SHP77 (cell line): Measurements from ENCODE around the gene NUMBL.
"Not testable (repeated sequence)": the region's sequence is repeated elsewhere in the genome, so short reads cannot be mapped to it uniquely, and the experiment has no call there.

Source experiments
- DNase-seq, 2 experiments: peaks; one replicate each; lab custom pipeline; 2025; lab: John Stamatoyannopoulos, UW

NUMBL gene

DNA sequence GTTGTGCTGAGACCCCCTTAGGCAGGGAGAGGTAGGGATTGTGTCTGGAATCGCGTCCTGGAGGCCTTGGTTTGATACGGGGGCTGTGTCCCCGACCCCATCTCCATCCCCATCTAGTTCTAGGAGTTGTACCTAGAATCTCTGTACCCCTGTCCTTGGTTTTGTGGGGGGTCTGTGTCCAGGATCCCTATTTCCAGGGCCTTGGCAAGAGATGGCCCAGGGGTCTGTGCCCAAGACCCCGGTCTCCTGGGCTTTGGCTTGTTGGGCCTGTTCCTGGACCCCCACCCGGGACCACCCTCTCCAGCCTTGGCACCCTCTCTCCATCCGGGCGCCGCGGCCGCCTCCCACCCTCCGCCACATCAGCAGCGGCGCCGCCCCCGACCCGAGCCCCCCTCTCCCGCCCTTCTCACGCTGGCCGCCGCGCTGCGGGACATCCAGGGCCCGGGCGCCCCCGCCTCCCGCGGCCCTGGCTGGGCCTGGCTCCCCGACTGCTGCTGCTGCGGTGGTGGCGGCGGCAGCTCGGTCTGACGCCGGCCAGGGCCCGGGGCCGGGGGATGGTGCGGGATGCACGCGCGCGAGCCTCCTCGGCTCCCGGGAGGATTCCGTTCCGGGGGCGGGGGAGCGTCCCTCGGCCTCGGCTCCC is at the start of gene NUMBL:
Gene NUMBL, minus strand, starts transcription at position 602 of the 643 bp plus-strand sequence. Its CDS starts 168 bp downstream, at position 434.
- DNase-seq = no peak

GRCh38 chr19:40739030-40739839 is 48.8 kb upstream of the NUMBL start:
- DNase-seq = no peak

DNA sequence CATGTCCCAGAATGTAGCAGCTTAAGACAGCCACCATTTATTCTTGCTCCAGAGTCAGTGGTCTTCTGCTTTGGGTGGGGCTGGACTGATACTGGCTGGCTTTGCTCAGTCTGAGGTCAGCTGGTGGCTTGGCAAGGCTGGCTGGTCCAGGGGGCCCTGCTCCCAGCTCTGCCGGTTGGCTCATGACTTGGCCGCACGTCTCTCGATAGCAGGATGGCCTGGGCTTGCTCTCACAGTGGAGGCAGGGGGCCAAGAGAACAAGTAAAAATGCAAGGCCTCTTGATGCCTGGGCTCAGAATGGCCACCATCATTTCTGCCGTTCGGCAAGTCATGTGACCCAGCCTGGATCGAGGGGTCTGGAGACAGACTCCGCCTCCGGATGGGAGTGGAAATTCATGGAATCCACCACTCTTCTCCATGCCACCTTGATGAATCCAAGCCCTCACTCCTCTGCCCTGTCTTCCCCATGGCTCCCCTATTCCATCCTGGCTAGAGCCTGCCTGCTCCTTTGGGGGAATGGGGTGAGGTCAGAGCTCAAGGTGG is 46.7 kb upstream of the NUMBL start:
- no peak for DNase-seq

- no peak for DNase-seq
Measured at GRCh38 chr19:40736661-40737060, 46.2 kb upstream of the NUMBL start.

DNA sequence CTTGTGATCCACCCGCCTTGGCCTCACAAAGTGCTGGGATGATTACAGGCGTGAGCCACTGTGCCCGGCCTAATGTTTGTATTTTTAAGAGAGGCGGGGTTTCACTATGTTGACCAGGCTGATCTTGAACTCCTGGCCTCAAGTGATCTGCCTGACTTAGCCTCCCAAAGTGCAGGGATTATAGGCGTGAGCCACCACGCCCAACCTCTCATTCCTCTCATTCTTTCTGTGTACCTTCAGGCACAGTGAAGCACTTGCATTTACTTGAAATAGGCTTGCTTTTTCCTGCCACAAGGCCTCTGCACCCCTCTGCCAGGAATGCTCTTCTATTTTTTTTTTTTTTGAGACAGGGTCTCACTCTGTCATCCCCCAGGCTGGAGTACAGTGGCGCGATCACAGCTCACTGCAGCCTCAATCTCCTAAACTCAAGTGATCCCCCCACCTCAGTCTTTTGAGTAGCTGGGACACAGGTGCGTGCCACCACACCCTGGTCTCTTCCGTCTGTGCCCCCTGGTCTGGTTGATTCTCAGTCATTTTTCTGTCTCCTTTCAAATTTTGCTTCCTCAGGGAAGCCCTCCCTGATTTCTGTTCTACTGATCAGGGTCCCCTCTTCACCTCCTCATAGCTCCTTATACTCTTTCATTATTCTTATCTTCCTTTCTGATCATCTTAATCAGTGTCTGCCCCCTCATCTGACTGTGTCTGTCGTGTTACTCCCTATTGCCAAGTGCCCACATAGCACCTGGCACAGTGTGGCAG is 44.7 kb upstream of the NUMBL start:
- no peak for DNase-seq

DNA sequence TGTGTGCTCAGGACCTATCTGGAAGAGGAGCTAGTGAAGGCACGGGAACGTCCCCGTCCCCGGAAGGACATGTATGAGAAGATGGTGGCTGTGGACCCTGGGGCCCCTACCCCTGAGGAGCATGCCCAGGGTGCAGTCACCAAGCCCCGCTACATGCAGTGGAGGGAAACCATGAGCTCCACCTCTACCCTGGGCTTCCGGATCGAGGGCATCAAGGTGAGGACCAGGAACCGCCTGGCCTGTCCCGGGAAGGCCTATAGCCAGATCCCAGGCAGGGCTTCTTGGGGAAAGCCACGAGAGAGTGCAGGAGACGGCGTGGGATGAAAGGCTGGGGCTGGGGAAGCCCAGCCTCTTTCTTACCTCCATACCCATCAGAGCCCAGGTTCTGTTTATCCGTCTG is 42.7 kb upstream of the NUMBL start:
- DNase-seq = no peak

GRCh38 chr19:40732304-40732703 is 41.9 kb upstream of the NUMBL start:
- not testable (repeated sequence) for DNase-seq

- DNase-seq = not testable (repeated sequence)
Measured at GRCh38 chr19:40730065-40730464, 39.6 kb upstream of the NUMBL start.

DNA sequence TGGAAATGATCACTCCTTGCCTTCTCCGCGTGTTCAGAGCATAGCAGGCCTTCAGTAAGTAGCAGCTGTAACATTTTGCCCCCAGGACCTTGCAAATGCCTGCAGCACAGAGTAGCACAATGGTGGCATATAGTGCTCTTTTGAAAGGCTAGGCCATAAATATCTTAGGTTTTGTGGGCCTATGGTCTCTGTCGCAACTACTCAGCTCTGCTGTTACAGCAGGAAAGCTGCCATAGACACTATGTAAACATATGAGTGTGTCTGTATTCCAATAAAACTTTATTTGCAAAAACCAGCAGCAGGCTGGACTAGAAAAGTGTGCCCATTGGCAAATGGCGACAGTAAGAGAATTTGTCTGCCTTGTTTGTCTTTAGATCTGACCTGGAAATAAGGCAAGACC is 35.8 kb upstream of the NUMBL start:
- DNase-seq = no peak

DNA sequence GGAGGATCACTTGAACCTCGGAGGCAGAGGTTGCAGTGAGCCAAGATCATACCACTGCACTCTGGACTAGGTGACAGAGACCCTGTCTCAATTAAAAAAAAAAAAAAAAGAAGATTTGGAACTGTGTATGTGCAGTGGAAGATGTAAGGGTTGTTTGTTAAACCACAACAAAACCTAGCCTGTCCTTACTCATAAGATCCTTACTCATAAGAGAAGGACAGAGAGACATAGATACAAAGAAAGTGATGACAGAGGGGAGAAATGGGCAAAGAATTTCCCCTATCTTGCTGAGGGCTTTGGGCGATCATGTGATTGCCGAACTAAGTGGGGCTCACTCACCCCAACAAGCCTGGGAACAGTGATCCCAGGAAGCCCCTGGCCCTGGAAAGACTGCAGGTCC is 34.4 kb upstream of the NUMBL start:
- no peak for DNase-seq

DNA sequence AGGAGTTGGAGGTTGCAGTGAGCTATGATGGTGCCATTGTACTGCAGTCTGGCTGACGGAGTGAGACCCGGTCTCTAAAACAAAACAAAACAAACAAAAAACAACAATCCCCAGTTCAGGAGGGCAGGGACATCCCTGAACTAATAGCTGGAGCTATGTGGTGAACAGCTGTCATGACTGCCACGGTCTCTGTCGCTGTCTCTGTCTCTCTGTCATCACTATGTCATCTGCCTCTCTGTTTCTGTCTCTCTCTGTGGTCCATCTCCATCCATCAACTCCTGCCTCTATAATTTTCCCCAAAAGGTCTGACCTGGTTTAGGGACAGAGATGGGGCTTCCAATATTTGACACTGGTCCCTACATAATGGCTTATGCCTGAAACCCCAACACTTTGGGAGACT is 33.9 kb upstream of the NUMBL start:
- no peak for DNase-seq

DNA sequence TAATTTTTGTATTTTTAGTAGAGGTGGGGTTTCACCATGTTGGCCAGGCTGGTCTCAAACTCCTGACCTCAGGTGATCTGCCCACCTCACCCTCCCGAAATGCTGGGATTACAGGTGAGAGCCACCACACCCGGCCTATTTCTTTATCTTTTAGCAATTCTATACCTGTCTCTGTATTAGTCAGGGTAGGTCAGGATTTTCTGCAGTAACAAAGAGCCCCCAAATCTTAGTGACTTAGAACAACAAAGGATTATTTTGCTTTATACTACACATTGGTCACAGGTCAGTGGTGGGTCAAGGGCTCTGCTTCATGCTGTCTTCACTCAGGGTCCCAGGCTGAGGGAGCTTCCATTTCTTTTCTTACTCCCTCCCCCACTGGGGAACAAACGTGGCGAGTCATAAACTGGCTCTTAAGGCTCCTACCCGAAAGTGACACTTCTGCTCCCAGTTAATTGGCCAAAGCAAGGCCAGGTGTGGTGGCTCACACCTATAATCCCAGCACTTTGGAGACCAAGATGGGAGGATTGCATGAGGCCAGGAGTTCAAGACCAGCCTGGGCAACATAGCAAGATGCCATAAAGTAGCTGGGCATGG is 33.3 kb upstream of the NUMBL start:
- no peak for DNase-seq

DNA sequence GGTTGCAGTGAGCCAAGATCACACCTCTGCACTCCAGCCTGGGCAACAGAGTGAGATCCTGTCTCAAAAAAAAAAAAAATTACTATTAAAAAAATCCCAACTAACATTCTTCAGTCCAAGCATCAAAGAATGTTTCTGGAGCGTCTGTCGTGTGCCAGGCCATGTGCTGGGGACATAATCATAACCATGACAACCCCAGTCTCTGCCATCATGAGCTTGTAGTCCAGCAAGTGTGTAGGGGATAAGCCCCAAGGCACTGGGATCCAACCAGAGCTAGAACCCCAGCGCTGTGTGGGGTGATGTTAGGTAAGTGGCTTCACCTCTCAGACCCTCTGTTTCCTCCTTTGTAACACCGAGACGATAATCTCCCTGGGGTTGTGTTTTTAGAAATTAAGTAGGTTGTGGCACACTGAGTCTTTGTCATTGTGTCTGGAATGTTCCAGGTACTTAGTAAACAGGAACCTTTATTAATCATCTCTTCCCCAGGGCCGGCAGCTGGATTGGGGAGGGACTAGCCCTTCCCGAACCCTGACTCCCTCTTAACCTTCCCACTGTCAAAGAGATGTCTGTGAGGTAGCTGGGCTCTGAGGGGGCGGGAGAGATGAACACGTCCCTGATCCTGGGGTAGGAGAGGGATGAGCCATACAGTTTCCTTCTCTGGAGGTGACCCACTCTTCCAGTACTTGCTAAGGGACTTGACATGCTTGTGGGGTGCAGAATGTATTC is 31.6 kb upstream of the NUMBL start:
- DNase-seq = no peak

- no peak for DNase-seq
Measured at GRCh38 chr19:40721140-40721486, 30.7 kb upstream of the NUMBL start.

- DNase-seq = no peak
Measured at GRCh38 chr19:40719414-40719894, 29.0 kb upstream of the NUMBL start.

- peak in 1 of 2 experiments; percentile 16 for DNase-seq
Measured at GRCh38 chr19:40718774-40719391, 28.4 kb upstream of the NUMBL start.

DNA sequence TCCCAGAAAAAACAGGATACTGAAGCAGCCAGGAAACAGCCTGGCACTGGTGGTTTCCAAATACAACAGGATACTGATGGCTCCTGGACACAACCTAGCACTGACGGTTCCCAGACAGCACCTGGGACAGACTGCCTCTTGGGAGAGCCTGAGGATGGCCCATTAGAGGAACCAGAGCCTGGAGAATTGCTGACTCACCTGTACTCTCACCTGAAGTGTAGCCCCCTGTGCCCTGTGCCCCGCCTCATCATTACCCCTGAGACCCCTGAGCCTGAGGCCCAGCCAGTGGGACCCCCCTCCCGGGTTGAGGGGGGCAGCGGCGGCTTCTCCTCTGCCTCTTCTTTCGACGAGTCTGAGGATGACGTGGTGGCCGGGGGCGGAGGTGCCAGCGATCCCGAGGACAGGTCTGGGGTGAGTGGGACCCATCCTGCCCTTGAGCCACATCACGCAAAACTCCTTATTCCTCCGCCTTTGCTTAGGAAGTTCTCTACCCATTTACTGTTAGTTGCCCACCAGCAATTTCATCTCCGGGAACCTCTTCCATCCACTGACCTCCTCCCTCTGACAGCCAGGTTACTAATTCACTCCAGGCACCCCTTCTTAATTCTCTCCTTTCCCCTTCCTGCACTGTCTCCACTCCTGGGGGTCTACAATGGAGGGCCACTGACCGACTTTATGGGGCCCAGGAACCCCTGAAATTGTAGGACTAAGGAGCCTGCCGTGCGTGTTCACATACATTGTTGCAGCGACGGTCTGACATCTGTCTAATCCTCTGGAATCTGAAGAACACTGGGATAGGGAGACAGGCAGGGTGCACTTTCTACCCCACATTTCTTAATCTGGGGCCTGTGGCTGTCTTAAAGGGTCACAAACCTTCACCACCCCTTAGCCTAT is 27.7 kb upstream of the NUMBL start:
- no peak for DNase-seq

- no peak for DNase-seq
Measured at GRCh38 chr19:40717325-40717879, 27.0 kb upstream of the NUMBL start.

- peak; percentile 99 for DNase-seq
Measured at GRCh38 chr19:40716482-40717324, 26.3 kb upstream of the NUMBL start, which contains the start of the genes COQ8B and ITPKC. Gene COQ8B, minus strand, starts transcription at chr19:40716886. Its CDS starts 2,254 bp downstream, at chr19:40714632. Gene ITPKC, plus strand, starts transcription at chr19:40717112. Its CDS starts 24 bp downstream, at chr19:40717136.
